Epithelial cell of proximal tubule (primary cell): ENCODE results near the gene ADGRG1. TPM values are rescaled to one million over a fixed set of nuclear protein-coding genes. Genes with fewer than 3 reads are reported as not detected.

Experiments used
- DNase-seq: peaks from one replicate; pipeline ENCODE4 v3.0.0-alpha.2; 2011; ENCODE audit warnings: low read depth
- H3K4me3 ChIP-seq: 2 replicates; pipeline ENCODE4 v1.5.1; 2011; ENCODE audit warnings: low read depth, mild to moderate bottlenecking, low read length
- CTCF ChIP-seq: conservative IDR thresholded peaks from 2 replicates; pipeline ENCODE4 v1.5.1; 2012; ENCODE audit warnings: low read depth, mild to moderate bottlenecking, low read length
- total RNA-seq: library from RNA; depleted of rRNA; stranded (reverse); fragments of >200 nt; gene quantifications from 2 replicates; pipeline ENCODE4 v1.2.3, GENCODE V29; 2015

ADGRG1 gene
- total RNA-seq: 33.9 and 101 TPM in 2 replicates

GRCh38 chr16:57628008-57628781 is at the start of gene ADGRG1:
Gene ADGRG1 (plus strand): TSS chr16:57628630. CDS start chr16:57650288, 21,658 bp downstream.
- DNase-seq: peak; percentile 87
- H3K4me3 ChIP-seq: peak within 1 kb of the TSS; percentile 84

GRCh38 chr16:57579361-57579665 is 49.1 kb upstream of the ADGRG1 start:
- no peak for TF ChIP-seq CTCF
- H3K4me3 ChIP-seq: no peak overlapping the region
- no peak for DNase-seq

More at GRCh38 chr16:57628008-57628781, at the start of gene ADGRG1:
- TF ChIP-seq CTCF: no peak

GRCh38 chr16:57585051-57585687 is 43.3 kb upstream of the ADGRG1 start:
- DNase-seq: no peak
- H3K4me3 ChIP-seq: no peak overlapping the region
- no peak for TF ChIP-seq CTCF

GRCh38 chr16:57588831-57589230 is 39.6 kb upstream of the ADGRG1 start:
- no peak for DNase-seq
- TF ChIP-seq CTCF: no peak
- H3K4me3 ChIP-seq: no peak overlapping the region

GRCh38 chr16:57589374-57589773 is 39.1 kb upstream of the ADGRG1 start:
- TF ChIP-seq CTCF: no peak
- H3K4me3 ChIP-seq: no peak overlapping the region
- no peak for DNase-seq

- TF ChIP-seq CTCF: no peak
- no peak overlapping the region for H3K4me3 ChIP-seq
- no peak for DNase-seq
Measured at GRCh38 chr16:57590654-57591085, 37.8 kb upstream of the ADGRG1 start.
